Thoracic aorta (tissue), 2 donors: ENCODE measurements around the gene TXNDC11. TPM values are rescaled to one million over a fixed set of nuclear protein-coding genes. Genes with fewer than 3 reads are reported as not detected.

Source experiments
- ATAC-seq: fragments of 150-250 bp; one replicate; pipeline ENCODE4 v1.8.0; 2017; ENCODE audit warnings: low read depth; ENCODE audit not compliant: insufficient number of reproducible peaks, low FRiP score
- DNase-seq: peaks from one replicate; pipeline ENCODE4 v3.0.0-alpha.2; 2020; ENCODE audit warnings: low spot score
- H3K27ac ChIP-seq, 2 donors: fragments of 200-600 bp; sonication (generic); 1 replicate in 1 of 2; 2 replicates in 1 of 2; pipeline ENCODE4 v1.5.1; 2016; ENCODE audit warnings: mild to moderate bottlenecking in 2 of 2, moderate library complexity in 2 of 2
- H3K27me3 ChIP-seq: fragments of 200-600 bp; sonication (generic); replicated peaks from 2 replicates; pipeline ENCODE4 v1.6.0; 2016; ENCODE audit warnings: mild to moderate bottlenecking; ENCODE audit not compliant: insufficient read depth
- H3K36me3 ChIP-seq: fragments of 200-600 bp; sonication (generic); one replicate; pipeline ENCODE4 v1.5.1; 2016
- H3K4me1 ChIP-seq, 2 donors: fragments of 200-600 bp; sonication (generic); 1 replicate in 1 of 2; 2 replicates in 1 of 2; pipeline versions ENCODE4 v1.5.1 to v1.6.0; 2016; ENCODE audit warnings: low read depth in 2 of 2, mild to moderate bottlenecking in 1 of 2; ENCODE audit not compliant: control insufficient read depth in 1 of 2
- H3K4me3 ChIP-seq: fragments of 200-600 bp; sonication (generic); 2 replicates; pipeline ENCODE4 v1.5.1; 2016; ENCODE audit warnings: mild to moderate bottlenecking
- H3K9me3 ChIP-seq: fragments of 200-600 bp; sonication (generic); 2 replicates; pipeline ENCODE4 v1.5.1; 2016
- total RNA-seq, 2 donors: library from RNA; depleted of rRNA; stranded (reverse); fragments of >200 nt; gene quantifications; one replicate each; pipeline versions ENCODE4 v1.1.0 to v1.2.3, GENCODE V29; 2016
- TF ChIP-seq, protein P1 (sequence below): fragments of 200-600 bp; sonication (generic); IDR thresholded peaks from one replicate; pipeline ENCODE4 v1.5.1; 2019; ENCODE audit warnings: antibody characterized with exemption

The TXNDC11 gene
- total RNA-seq, 2 donors from 2014 or later: 44.5 to 49.4 TPM

- Histone ChIP-seq H3K27ac (no peak overlapping the region), H3K4me1 (peaks cover 0 to 5% of the 10 kb centered on the region in 2 donors), H3K9me3 (no peaks in the 10 kb centered on the region), H3K36me3 (peaks cover 10% of the 10 kb centered on the region), H3K27me3 (no peaks in the 10 kb centered on the region), H3K4me3 (no peak overlapping the region)
- TF ChIP-seq, protein P1, sequence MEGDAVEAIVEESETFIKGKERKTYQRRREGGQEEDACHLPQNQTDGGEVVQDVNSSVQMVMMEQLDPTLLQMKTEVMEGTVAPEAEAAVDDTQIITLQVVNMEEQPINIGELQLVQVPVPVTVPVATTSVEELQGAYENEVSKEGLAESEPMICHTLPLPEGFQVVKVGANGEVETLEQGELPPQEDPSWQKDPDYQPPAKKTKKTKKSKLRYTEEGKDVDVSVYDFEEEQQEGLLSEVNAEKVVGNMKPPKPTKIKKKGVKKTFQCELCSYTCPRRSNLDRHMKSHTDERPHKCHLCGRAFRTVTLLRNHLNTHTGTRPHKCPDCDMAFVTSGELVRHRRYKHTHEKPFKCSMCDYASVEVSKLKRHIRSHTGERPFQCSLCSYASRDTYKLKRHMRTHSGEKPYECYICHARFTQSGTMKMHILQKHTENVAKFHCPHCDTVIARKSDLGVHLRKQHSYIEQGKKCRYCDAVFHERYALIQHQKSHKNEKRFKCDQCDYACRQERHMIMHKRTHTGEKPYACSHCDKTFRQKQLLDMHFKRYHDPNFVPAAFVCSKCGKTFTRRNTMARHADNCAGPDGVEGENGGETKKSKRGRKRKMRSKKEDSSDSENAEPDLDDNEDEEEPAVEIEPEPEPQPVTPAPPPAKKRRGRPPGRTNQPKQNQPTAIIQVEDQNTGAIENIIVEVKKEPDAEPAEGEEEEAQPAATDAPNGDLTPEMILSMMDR: no peak
- ATAC-seq (no peak), DNase-seq (no peak)
Measured at GRCh38 chr16:11717811-11718210, 24.8 kb downstream of the TXNDC11 start.

GRCh38 chr16:11716336-11716735, 26.3 kb downstream of the TXNDC11 start:
- H3K4me1 ChIP-seq: peaks cover 0 to 5% of the 10 kb centered on the region in 2 donors
- TF ChIP-seq, protein P1: no peak
- H3K27me3 ChIP-seq: no peaks in the 10 kb centered on the region
- peaks cover 14% of the 10 kb centered on the region for H3K36me3 ChIP-seq
- ATAC-seq: no peak
- H3K9me3 ChIP-seq: no peaks in the 10 kb centered on the region
- H3K4me3 ChIP-seq: no peak overlapping the region
- no peak overlapping the region for H3K27ac ChIP-seq
- no peak for DNase-seq

- Histone ChIP-seq H3K4me3 (no peak overlapping the region), H3K4me1 (peaks cover 0 to 5% of the 10 kb centered on the region in 2 donors), H3K36me3 (peaks cover 7% of the 10 kb centered on the region), H3K9me3 (no peaks in the 10 kb centered on the region), H3K27ac (no peak overlapping the region), H3K27me3 (no peaks in the 10 kb centered on the region)
- TF ChIP-seq, protein P1: no peak
- ATAC-seq (no peak), DNase-seq (no peak)
Measured at GRCh38 chr16:11715246-11715947, 27.3 kb downstream of the TXNDC11 start.

DNA sequence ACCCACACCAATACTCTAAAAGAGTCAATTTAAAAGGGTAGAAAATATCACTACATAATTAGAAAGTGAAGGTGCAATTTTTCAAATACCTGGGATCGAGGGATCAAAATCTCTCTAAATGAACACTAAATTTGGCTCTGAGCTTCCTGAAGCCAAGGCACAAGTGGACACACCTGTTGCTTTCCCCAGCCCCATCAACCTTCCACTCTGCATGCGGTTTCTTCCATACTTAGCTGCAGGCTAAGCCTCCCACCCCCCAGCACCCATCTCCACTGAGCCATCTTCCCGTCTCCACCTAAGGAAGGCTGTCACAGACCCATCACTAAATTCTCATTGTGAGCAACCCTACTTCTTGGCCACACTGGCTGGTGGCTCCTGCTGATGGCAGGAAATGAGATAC, 30.5 kb downstream of the TXNDC11 start:
- DNase-seq (no peak), ATAC-seq (no peak)
- no peak overlapping the region for H3K4me3 ChIP-seq
- H3K4me1 ChIP-seq: peaks cover 0 to 5% of the 10 kb centered on the region in 2 donors
- H3K36me3 ChIP-seq: peaks cover 11% of the 10 kb centered on the region
- TF ChIP-seq, protein P1: no peak
- H3K27me3 ChIP-seq: no peaks in the 10 kb centered on the region
- H3K27ac ChIP-seq: no peak overlapping the region
- no peaks in the 10 kb centered on the region for H3K9me3 ChIP-seq

DNA sequence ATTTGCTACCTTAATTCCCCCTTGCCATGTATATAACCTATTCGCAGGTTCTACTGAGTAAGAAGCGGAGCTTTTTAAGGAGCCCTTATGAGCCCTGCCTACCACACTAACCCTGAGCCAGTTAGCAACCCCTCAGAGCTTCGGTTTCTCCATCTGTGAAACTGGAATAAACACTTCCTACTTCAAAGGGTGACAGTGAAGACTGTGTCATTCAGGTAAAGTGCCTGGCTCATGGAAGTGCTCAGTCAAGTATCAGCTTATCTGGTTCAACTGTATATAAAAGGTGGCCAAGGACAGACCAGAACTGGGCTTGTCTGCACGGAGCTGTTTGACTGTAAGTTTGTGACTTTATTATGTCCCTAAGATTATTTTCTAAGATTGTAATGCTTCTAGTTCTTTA, 31.0 kb downstream of the TXNDC11 start:
- no peaks in the 10 kb centered on the region for H3K9me3 ChIP-seq
- H3K36me3 ChIP-seq: peaks cover 11% of the 10 kb centered on the region
- H3K27me3 ChIP-seq: no peaks in the 10 kb centered on the region
- H3K27ac ChIP-seq: no peak overlapping the region
- H3K4me3 ChIP-seq: no peak overlapping the region
- no peak for DNase-seq
- no peak for ATAC-seq
- H3K4me1 ChIP-seq: peaks cover 0 to 4% of the 10 kb centered on the region in 2 donors
- TF ChIP-seq, protein P1: no peak
